Measurements from ENCODE around the gene MACIR. TPM values are rescaled to one million over a fixed set of nuclear protein-coding genes. Genes with fewer than 3 reads are reported as not detected.

MACIR gene
- total RNA-seq, 4 donors from 2014 or later: 5.7 to 8.2 (median 6.4) TPM

DNA sequence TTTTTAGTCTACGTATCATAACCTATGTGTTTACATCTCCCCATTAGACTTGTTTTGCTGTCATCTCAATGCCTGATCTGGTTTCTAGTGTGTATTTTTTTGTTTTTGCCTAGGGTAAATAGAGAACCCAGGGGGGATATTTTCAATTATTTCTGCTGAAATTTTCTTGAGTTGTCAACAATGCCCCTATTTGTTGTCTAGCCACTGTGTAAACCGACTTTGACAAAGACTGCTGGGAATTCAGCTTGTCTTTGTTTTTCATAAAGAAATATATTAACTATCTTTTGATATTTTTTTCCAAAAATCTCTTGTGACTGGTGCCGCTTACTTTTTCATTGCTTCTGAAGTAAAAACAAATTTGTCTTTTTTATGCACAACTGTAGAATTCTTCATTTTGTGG is 28.1 kb downstream of the MACIR start:
- DNase-seq (ENCODE audit: low spot score in 2 of 2): no peak
- 88 to 92% methylated on average over 3 of the region's 3 CpGs for WGBS, 2 donors
- intact Hi-C loops (cut with DNase I; ENCODE audit: low total_unique reads): no loop called here
- TF ChIP-seq CTCF (IDR thresholded peaks at IDR 0.05) (no peak), POLR2A (IDR thresholded peaks at IDR 0.05) (no peak)
- H3K4me3 ChIP-seq (ENCODE audit: low read depth, poor library complexity, severe bottlenecking): no peak overlapping the region

GRCh38 chr5:103289024-103289423 is 30.5 kb downstream of the MACIR start:
- whole genome bisulfite sequencing, 2 donors: 93 to 95% methylated on average over 1 of the region's 1 CpG
- TF ChIP-seq CTCF (IDR thresholded peaks at IDR 0.05) (no peak), POLR2A (IDR thresholded peaks at IDR 0.05) (no peak)
- no peak for DNase-seq (ENCODE audit: low spot score in 2 of 2)
- H3K4me3 ChIP-seq (ENCODE audit: low read depth, poor library complexity, severe bottlenecking): no peak overlapping the region
- intact Hi-C loops (cut with DNase I; ENCODE audit: low total_unique reads): no loop called here

DNA sequence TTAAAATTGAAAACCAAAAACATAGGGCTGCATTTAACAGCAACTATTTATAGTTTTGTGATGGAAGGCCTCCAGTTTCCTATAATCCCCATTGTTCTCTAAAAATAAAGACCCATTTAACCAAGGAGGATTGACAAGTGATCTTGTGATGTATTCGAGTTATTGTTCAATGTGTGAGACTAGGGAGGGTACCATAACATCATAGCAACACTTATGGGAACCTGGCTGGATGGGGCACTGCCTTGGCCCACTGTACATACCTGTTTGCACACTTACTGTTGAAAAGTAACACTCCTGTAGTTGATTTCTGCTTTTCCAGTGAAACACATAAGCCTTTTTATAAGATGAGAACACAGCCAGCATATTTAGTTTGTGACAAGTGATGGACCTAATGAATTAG is 32.3 kb downstream of the MACIR start:
- no peak overlapping the region for H3K4me3 ChIP-seq (ENCODE audit: low read depth, poor library complexity, severe bottlenecking)
- 57 to 69% methylated on average over 1 of the region's 1 CpG for WGBS, 2 donors
- intact Hi-C loops (cut with DNase I; ENCODE audit: low total_unique reads): no loop called here
- no peak for DNase-seq (ENCODE audit: low spot score in 2 of 2)
- TF ChIP-seq POLR2A (IDR thresholded peaks at IDR 0.05) (no peak), CTCF (IDR thresholded peaks at IDR 0.05) (no peak)

DNA sequence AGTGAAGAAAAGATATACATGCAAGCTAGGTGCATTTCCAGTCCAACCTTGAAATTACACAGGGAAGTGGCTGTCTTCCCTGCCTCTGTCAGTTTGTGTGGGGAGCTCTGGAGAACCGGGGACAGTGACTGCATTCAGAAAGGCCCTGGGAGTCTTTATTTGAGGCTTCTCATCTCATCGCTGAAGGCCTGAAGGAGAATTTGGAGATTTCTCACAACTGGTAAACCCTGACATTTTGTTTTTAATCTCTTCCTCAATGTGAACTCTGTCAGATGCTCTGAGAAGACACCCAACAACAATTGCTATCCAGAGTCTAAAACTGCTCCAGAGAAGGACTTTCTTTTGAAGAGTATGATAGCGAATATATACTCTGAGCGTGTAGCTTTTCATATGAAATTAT is 33.0 kb downstream of the MACIR start:
- intact Hi-C loops (cut with DNase I; ENCODE audit: low total_unique reads): no loop called here
- WGBS, 2 donors: 91 to 95% methylated on average over 4 of the region's 4 CpGs
- no peak for DNase-seq (ENCODE audit: low spot score in 2 of 2)
- no peak for TF ChIP-seq CTCF (IDR thresholded peaks at IDR 0.05)
- no peak for TF ChIP-seq POLR2A (IDR thresholded peaks at IDR 0.05)
- no peak overlapping the region for H3K4me3 ChIP-seq (ENCODE audit: low read depth, poor library complexity, severe bottlenecking)

DNA sequence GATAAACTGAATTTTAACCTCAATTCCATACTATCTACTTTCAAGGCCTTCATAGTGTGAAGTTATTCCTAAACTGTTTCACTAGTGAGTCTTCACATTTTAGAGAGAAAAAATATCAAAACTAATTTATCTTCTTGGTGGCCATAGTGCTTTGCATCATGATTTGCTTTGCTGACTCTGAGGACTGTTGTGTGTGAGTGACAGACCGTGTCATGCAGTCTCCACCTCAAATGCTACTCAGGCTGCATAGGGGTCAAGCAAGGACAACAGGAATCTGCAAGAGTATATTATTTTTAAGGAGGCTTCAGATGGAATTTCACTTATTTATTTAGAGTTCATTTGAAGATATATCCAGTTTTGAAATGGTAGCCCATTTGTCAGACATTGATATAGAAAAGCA is 34.5 kb downstream of the MACIR start:
- TF ChIP-seq POLR2A (IDR thresholded peaks at IDR 0.05): no peak
- no peak for TF ChIP-seq CTCF (IDR thresholded peaks at IDR 0.05)
- intact Hi-C loops (cut with DNase I; ENCODE audit: low total_unique reads): no loop called here
- WGBS, 2 donors: 84 to 94% methylated on average over 1 of the region's 1 CpG
- no peak overlapping the region for H3K4me3 ChIP-seq (ENCODE audit: low read depth, poor library complexity, severe bottlenecking)
- DNase-seq (ENCODE audit: low spot score in 2 of 2): no peak

- intact Hi-C loops (cut with DNase I; ENCODE audit: low total_unique reads): no loop called here
- TF ChIP-seq POLR2A (IDR thresholded peaks at IDR 0.05) (no peak), CTCF (IDR thresholded peaks at IDR 0.05) (no peak)
- H3K4me3 ChIP-seq (ENCODE audit: low read depth, poor library complexity, severe bottlenecking): no peak overlapping the region
- no peak for DNase-seq (ENCODE audit: low spot score in 2 of 2)
- 82 to 91% methylated on average over 3 of the region's 3 CpGs for WGBS, 2 donors
These were observed 35.2 kb downstream of the MACIR start for GRCh38 chr5:103293719-103294118.
